K562 (cell line): ENCODE results near the gene ARHGEF6.

Experiments
- ATF1 ChIP-seq, 2 experiments: fragments of 450-650 bp in 1 of 2; IDR thresholded peaks; 2 replicates each; pipeline ENCODE4 v1.6.1; 2016; ENCODE audit warnings: missing compliant biosample characterization in 1 of 2, missing genetic modification characterization in 1 of 2
- BMI1 ChIP-seq: fragments of 150-350 bp; IDR thresholded peaks from 2 replicates; pipeline ENCODE4 v1.6.1; 2014; ENCODE audit warnings: low read length
- CREM ChIP-seq: IDR thresholded peaks from 2 replicates; pipeline ENCODE4 v1.6.1; 2014; ENCODE audit warnings: antibody characterized with exemption, low read depth
- NFRKB ChIP-seq: fragments of 450-650 bp; IDR thresholded peaks from 2 replicates; pipeline ENCODE4 v1.6.1; 2016; ENCODE audit warnings: low read depth
- SMARCA4 ChIP-seq: fragments of 450-650 bp; IDR thresholded peaks from 2 replicates; pipeline ENCODE4 v1.6.1; 2016
- SMARCC2 ChIP-seq: fragments of 450-650 bp; IDR thresholded peaks from 2 replicates; pipeline ENCODE4 v1.6.1; 2017; ENCODE audit warnings: antibody characterized with exemption, moderate library complexity, mild to moderate bottlenecking, low read depth
- TGIF2 ChIP-seq: sonication (generic); formaldehyde crosslinking; IDR thresholded peaks from 2 replicates; pipeline ENCODE4 v1.8.1; 2022; ENCODE audit warnings: mild to moderate bottlenecking, missing genetic modification reagents, moderate library complexity
- YY1 ChIP-seq, 3 experiments: IDR thresholded peaks; 2 replicates each; pipeline ENCODE4 v1.6.1; 2011; ENCODE audit warnings: low read length in 2 of 3, mild to moderate bottlenecking in 2 of 3, moderate library complexity in 2 of 3, borderline replicate concordance in 1 of 3, control low read depth in 1 of 3, low read depth in 1 of 3; ENCODE audit not compliant: insufficient read depth in 3 of 3, insufficient replicate concordance in 2 of 3, control insufficient read depth in 1 of 3, insufficient read length in 1 of 3; ENCODE audit errors: extremely low read depth in 1 of 3
- ZNF311 ChIP-seq: fragments of 250-450 bp; sonication (Bioruptor Pico); IDR thresholded peaks from 2 replicates; pipeline ENCODE4 v1.4.0; 2020; ENCODE audit warnings: mild to moderate bottlenecking, moderate library complexity
- TF ChIP-seq, protein P1 (sequence below): fragments of 250-450 bp; sonication (Bioruptor Pico); IDR thresholded peaks from 2 replicates; pipeline ENCODE4 v1.5.0; 2021; ENCODE audit warnings: mild to moderate bottlenecking, borderline replicate concordance

DNA sequence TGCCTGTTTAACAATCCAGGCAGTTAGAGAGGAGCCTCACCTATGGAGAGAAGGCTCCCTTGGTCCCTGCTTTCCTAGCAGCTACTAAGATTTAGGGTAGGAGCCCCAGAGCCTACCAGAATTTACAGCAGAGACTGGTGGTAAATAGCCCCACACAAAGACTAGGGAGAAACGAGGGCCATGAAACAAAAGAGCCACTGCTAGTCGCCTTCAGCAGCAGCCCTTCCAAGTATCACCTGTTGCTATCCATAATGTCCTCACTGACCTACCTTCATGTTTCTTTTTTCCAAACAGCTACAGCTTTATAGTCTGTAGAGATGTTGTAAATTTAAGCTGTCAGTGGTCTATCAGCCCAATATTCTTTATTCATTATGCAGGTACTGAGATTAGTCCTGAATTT is 25.3 kb downstream of the ARHGEF6 start:
- TF ChIP-seq YY1 (IDR thresholded peaks at IDR 0.05; ENCODE audit: borderline replicate concordance in 1 of 3, control insufficient read depth in 1 of 3, extremely low read depth in 1 of 3, insufficient read depth in 3 of 3, insufficient read length in 1 of 3, insufficient replicate concordance in 2 of 3, low read depth in 1 of 3, low read length in 2 of 3), result no peak
- no peak for TF ChIP-seq BMI1
- no peak for TF ChIP-seq ZNF311 (CRISPR knock-in tag)
- TF ChIP-seq TGIF2, result no peak
- no peak for TF ChIP-seq NFRKB
- TF ChIP-seq ATF1 (CRISPR knock-in tag; IDR thresholded peaks at IDR 0.05), result no peak
- TF ChIP-seq ATF1 (tag; IDR thresholded peaks at IDR 0.05), result no peak
- TF ChIP-seq SMARCC2, result no peak
- TF ChIP-seq SMARCA4, result no peak
- TF ChIP-seq, protein P1, sequence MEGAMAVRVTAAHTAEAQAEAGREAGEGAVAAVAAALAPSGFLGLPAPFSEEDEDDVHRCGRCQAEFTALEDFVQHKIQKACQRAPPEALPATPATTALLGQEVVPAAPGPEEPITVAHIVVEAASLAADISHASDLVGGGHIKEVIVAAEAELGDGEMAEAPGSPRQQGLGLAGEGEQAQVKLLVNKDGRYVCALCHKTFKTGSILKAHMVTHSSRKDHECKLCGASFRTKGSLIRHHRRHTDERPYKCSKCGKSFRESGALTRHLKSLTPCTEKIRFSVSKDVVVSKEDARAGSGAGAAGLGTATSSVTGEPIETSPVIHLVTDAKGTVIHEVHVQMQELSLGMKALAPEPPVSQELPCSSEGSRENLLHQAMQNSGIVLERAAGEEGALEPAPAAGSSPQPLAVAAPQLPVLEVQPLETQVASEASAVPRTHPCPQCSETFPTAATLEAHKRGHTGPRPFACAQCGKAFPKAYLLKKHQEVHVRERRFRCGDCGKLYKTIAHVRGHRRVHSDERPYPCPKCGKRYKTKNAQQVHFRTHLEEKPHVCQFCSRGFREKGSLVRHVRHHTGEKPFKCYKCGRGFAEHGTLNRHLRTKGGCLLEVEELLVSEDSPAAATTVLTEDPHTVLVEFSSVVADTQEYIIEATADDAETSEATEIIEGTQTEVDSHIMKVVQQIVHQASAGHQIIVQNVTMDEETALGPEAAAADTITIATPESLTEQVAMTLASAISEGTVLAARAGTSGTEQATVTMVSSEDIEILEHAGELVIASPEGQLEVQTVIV (CRISPR knock-in tag), result no peak
- no peak for TF ChIP-seq CREM
